T-helper 2 cell treated with Interferon-gamma antibody and Interleukin-4, amounts not matched to agents 5 μg/mL and 100 μg/mL, for 36 hours (primary cell): ENCODE measurements around the gene KIF6.

Source experiments
- DNase-seq: peaks from one replicate; pipeline ENCODE4 v3.0.0; 2021; ENCODE audit warnings: low spot score
- H3K27ac Mint-ChIP-seq: one replicate; pipeline ENCODE4 v1.8.0; 2021; ENCODE audit warnings: mild to moderate bottlenecking, mixed read lengths
- H3K27me3 Mint-ChIP-seq: one replicate; pipeline ENCODE4 v1.8.0; 2021; ENCODE audit warnings: low read depth, mixed read lengths
- H3K36me3 Mint-ChIP-seq: one replicate; pipeline ENCODE4 v1.8.0; 2021; ENCODE audit warnings: low read depth, mixed read lengths
- H3K4me1 Mint-ChIP-seq: one replicate; pipeline ENCODE4 v1.8.0; 2021; ENCODE audit warnings: low read depth, mixed read lengths
- H3K4me3 Mint-ChIP-seq: one replicate; pipeline ENCODE4 v1.8.0; 2022; ENCODE audit warnings: mild to moderate bottlenecking, moderate library complexity, mixed read lengths
- H3K9me3 Mint-ChIP-seq: one replicate; pipeline ENCODE4 v1.8.0; 2021; ENCODE audit warnings: mixed read lengths

Gene KIF6

DNA sequence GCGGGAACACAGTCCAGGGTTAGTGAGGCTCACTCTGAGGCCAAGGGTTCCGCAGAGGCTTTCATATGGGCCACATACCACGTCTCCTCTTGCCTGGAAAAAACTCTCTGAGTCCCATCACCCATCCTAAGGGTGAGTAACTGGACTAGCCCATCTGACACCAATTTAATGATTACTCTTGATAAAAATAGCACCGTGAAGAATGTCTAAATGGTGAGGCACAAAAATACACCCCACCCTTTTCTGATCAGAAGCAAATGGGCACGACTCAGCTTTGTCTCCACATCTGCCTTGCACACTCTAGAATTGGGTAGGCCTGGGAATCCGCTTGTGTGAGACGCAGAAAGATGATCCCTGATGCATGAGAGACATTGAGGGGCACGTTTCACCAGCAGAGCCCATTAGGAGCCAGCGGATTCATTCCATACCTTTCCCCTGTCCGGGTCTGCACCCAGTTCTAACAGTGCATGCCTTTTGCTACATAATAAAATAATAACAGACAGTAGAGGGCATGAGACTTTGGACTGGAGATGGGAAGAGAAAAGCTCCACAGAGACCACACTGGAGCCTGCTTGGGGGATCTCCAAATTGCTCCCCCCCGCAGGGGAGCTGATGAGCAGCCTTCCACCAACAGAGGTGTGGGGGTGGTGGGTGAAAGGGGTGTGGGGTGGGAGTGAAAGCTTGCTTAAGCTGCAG is 292.7 kb downstream of the KIF6 start:
- H3K4me1 Mint-ChIP-seq = no peaks in the 10 kb centered on the region
- H3K9me3 Mint-ChIP-seq = peaks cover 8% of the 10 kb centered on the region
- no peak for DNase-seq
- H3K27ac Mint-ChIP-seq = no peak overlapping the region
- no peaks in the 10 kb centered on the region for H3K36me3 Mint-ChIP-seq
- no peak overlapping the region for H3K4me3 Mint-ChIP-seq
- peaks cover 3% of the 10 kb centered on the region for H3K27me3 Mint-ChIP-seq

DNA sequence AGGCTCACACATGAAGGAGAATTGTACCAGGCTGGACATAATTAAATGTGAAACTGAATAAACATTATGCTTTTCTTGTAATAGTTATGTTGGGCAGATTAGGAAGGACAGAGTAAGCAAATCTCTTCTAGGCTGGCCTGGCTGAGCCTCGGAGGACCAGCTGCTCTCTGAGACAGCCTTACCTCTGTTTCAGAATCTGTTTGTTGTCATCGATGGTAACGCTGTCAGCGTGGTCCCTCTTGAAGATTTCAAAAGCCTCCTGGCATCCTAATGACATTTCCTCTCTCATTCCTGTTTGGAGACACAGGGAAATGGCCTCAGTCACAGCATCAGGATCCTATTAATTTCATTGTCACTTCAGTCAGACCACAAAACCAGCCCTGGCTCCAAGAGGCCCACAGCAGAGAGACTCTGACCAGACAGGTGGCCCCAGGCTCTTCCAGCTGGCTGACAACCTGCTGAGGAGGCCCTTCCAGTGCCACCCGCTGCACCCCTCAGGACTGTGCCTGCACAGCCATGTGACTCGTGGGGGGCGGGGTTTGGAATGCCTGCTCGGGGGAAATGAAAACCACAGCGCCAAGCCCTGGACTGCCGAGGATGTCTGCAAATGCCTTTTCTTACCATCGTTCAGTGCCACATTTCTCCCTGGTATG is 294.2 kb downstream of the KIF6 start:
- peaks cover 3% of the 10 kb centered on the region for H3K27me3 Mint-ChIP-seq
- H3K36me3 Mint-ChIP-seq = no peaks in the 10 kb centered on the region
- no peak overlapping the region for H3K27ac Mint-ChIP-seq
- no peak for DNase-seq
- no peaks in the 10 kb centered on the region for H3K4me1 Mint-ChIP-seq
- no peak overlapping the region for H3K4me3 Mint-ChIP-seq
- H3K9me3 Mint-ChIP-seq = no peaks in the 10 kb centered on the region

DNA sequence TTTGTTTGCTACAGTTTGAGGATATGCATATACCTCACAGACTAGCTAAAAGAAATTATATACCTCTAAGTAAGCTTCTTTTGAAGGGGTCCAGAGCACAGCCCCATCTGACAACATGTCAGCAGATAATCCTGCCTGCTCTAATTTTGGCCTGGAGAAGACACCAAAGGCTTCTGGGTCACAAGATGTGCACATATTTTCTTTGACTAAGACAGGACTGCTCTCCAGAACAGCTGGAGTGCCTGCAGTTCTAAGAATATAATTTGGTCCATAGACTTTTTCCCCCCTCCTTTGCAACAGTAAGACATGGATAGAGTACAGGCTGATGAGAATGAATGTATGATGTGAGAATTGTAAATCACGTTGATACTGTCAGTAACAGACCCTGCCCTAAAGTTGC is 294.8 kb downstream of the KIF6 start:
- no peak overlapping the region for H3K27ac Mint-ChIP-seq
- peaks cover 3% of the 10 kb centered on the region for H3K27me3 Mint-ChIP-seq
- no peaks in the 10 kb centered on the region for H3K4me1 Mint-ChIP-seq
- no peak overlapping the region for H3K4me3 Mint-ChIP-seq
- no peak for DNase-seq
- H3K9me3 Mint-ChIP-seq = no peaks in the 10 kb centered on the region
- H3K36me3 Mint-ChIP-seq = no peaks in the 10 kb centered on the region

DNA sequence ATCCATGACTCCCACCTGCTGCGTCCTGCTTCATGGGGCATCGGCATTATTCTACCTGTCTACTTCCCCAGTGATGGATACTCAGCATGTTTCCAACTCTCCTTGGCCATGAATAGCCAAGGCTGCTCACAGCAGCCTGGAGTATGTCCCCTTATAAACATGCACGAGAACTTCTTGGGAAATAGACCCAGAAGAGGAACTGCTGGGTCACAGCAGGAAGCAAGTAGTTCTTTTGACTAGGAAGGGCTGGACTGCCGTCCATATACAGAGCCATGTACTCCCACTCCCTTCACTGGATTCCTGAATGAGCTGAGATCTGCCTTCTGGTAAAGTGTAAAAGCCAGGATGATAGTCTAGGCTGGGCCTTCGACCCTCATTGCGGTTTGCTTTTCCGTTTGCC is 296.4 kb downstream of the KIF6 start:
- DNase-seq = no peak
- H3K4me3 Mint-ChIP-seq = no peak overlapping the region
- H3K36me3 Mint-ChIP-seq = no peaks in the 10 kb centered on the region
- no peaks in the 10 kb centered on the region for H3K9me3 Mint-ChIP-seq
- peaks cover 3% of the 10 kb centered on the region for H3K27me3 Mint-ChIP-seq
- H3K27ac Mint-ChIP-seq = no peak overlapping the region
- no peaks in the 10 kb centered on the region for H3K4me1 Mint-ChIP-seq

DNA sequence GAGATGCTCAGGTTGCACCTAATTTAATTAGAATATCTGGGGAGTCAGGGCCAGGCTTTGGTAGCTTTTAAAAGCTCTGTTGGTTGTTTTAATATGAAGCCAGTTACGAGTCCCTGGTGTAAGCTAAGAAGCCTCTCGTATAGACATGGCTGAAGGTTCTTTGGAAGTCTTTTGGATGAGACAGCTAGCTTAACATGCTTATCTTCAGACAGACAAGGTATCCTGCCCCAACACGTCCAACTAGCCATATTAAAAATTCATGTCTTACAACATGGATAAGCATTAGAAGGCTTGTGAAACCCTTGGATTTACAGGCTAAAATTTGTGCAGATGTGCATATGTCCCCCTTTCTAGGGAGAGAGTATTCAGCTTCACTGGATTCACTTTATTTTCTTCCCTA is 297.1 kb downstream of the KIF6 start:
- Mint-ChIP-seq H3K4me1 (no peaks in the 10 kb centered on the region), H3K27me3 (peaks cover 3% of the 10 kb centered on the region), H3K27ac (no peak overlapping the region), H3K36me3 (no peaks in the 10 kb centered on the region), H3K9me3 (no peaks in the 10 kb centered on the region), H3K4me3 (no peak overlapping the region)
- DNase-seq = no peak

DNA sequence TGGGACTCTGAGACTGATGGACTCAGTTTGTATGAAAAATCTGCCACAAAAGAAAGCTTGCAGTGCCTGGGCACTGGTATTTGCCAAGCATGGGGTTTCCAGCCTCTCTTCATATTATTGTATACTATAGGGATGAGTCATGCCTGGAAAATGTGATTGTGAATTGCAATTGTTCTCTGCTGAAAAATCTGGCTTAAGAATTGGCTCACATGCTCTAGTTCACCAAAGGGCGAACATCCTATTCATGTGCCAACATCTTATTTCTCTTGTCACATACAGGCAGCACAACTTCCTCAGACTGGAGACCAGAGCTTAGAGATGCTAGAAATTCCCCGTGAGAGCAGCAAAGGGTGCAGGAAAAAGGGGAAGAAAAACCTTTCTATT is 299.1 kb downstream of the KIF6 start:
- Mint-ChIP-seq H3K27me3 (peaks cover 3% of the 10 kb centered on the region), H3K4me3 (no peak overlapping the region), H3K36me3 (no peaks in the 10 kb centered on the region), H3K4me1 (no peaks in the 10 kb centered on the region), H3K9me3 (no peaks in the 10 kb centered on the region), H3K27ac (no peak overlapping the region)
- no peak for DNase-seq

DNA sequence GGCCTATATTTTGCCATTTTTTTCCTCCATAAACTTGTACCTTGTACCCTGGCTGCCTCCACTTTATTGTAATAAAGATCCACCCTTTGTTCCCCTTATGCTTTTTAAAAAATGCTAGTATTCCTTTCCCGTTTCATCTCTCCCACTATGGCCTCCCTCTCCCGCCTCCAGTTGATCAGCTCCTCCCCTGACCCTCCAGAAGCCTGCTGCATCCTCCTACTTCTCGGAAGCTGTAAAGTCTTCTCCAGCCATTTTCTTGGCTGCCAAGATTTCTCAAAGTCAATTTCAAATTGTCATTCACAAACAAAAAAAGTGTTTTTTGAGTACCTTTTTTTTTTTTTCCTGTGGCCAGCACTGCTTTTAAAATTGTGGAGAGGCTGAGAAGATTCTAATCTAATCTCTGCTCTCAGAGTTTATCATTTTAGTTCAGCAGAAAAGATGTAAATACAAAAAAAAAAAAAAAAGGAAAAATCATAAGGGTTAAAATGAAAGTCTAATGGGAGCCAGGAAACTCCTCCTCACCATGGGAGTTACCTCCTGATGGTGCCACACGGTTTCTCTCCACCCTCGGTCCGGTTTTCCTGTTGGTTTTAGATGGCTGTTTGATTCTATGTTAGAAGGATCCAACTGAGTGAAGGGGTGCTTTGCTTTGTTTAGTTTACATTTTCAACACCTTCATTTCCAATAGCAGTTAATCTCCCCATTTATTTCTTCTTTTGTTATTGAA is 299.7 kb downstream of the KIF6 start:
- no peak for DNase-seq
- Mint-ChIP-seq H3K36me3 (no peaks in the 10 kb centered on the region), H3K27me3 (peaks cover 3% of the 10 kb centered on the region), H3K4me3 (no peak overlapping the region), H3K4me1 (no peaks in the 10 kb centered on the region), H3K9me3 (no peaks in the 10 kb centered on the region), H3K27ac (no peak overlapping the region)

DNA sequence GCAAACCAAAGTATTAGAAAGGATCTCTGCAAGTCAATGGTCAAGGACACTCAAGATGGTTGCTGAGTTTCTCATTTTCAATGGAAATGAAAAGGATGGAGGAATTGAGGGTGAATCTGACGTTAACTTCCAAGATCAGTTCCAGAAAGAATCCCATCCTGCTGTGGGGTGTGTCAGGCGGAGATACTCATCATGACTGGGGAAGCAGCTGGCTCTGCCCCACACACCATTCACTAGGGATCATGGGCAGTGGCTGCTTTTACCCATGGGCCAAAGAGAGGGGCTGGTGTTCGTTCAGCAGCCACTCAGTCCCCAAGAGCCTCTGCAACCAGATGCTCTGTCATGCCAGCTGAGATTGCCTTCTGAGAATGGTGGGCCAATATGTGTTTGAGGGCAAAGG is 300.4 kb downstream of the KIF6 start:
- no peaks in the 10 kb centered on the region for H3K9me3 Mint-ChIP-seq
- H3K36me3 Mint-ChIP-seq = no peaks in the 10 kb centered on the region
- no peaks in the 10 kb centered on the region for H3K4me1 Mint-ChIP-seq
- no peak overlapping the region for H3K4me3 Mint-ChIP-seq
- no peak overlapping the region for H3K27ac Mint-ChIP-seq
- no peak for DNase-seq
- peaks cover under 1% of the 10 kb centered on the region for H3K27me3 Mint-ChIP-seq

DNA sequence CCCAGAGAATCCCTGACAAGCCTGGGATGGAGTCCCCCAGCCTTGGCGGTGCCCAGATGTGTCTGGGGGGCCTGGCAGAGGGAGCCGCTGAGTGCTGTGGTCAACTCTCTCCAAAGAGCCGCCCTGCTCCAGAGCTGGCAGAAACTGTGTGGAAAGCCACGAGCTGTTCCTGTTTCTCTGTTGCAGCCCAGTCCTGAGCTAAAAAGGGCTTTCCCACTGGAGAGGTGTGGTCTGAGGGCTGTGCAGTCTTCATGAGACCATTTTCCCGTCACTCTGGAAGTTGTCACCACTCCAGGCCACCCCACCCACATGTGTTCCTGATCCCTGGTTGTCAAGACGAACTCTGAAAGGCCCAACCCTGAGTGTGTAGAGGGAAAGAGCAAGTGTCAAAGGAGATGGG is 303.0 kb downstream of the KIF6 start:
- Mint-ChIP-seq H3K27ac (no peak overlapping the region), H3K9me3 (no peaks in the 10 kb centered on the region), H3K4me1 (no peaks in the 10 kb centered on the region), H3K27me3 (peaks cover 4% of the 10 kb centered on the region), H3K4me3 (no peak overlapping the region), H3K36me3 (no peaks in the 10 kb centered on the region)
- no peak for DNase-seq

DNA sequence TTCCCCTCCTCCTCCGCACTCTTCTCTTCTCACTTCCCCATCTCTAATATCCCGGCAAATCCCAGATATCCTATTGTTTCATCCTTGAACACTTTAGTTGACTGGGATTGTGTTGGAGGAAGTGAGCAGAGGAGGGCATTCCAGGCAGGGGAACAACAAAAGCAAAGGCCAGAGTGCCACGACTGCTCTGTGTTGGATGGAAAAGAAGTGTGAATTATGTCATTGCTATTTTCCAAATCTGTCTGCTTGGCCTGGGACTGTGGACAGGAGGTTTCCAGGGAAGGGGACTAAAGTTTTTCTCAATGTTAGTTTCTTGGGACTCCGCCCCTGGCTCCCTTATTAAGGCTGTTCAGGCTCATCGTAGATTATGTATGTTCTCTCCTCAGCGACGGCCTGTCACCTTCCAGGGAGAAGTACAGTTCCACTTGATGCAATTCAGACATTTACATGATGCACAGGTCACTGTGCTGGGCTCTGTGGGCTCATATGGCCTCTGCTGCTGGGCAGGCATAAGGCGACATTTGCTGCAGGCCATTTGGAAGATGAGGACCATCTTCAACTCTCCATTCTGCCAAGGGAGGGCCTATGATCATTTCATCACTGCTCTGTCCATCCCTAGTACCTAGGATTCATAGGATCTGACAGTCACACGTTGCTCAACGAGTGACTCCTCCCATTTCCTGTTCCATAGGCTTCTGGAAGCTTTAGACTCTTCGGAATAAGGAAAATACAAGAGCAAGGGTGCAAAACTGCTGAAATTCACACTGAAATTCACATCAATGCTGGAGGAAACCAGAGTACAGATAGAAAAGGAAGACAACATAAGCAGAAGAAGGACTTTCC is 303.6 kb downstream of the KIF6 start:
- no peaks in the 10 kb centered on the region for H3K36me3 Mint-ChIP-seq
- no peak overlapping the region for H3K4me3 Mint-ChIP-seq
- H3K9me3 Mint-ChIP-seq = no peaks in the 10 kb centered on the region
- peaks cover 6% of the 10 kb centered on the region for H3K27me3 Mint-ChIP-seq
- H3K27ac Mint-ChIP-seq = no peak overlapping the region
- DNase-seq = no peak
- no peaks in the 10 kb centered on the region for H3K4me1 Mint-ChIP-seq

DNA sequence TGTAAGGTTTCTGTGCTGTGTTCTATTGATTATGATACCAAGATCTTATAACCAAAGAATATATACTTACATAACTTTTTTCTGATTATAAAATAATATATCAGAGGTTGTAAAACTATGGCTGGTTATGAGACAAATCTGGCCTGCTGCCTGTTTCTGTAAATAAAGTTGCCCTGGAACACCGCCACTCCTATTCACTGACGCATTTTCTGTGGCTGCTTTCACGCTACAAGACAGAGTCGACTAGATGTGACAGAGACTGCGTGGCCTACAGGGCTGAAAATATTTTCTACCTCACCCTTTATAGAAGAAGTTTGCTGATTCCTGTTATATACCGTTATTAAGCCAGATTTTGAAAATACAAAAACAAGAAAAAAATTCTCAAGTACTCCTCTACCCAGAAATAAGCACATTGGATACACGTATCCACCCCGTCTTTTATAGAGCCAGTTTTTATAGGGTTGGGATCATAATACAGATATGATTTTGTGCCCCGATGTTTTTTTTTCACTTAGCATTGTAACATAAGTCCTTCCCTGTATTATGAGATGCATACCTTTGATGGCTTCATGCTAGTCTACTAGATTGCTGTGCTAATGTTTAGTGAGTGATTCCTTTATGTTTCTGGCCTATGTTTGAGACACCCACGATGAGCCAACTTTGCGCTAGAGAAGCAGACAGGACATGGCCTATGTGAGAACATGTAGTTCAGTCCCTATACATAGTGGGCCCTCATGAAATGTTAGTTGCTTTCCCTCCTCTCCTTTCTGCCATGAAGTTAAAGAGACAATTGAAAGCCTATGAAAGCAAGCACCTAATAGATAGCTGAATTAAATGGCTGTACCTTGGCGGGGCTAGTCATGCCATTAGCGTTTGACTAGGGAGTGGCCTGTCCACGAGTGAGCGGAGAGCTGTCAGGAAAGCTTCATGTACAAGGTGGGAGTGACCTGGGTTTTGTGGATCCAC is 304.6 kb downstream of the KIF6 start:
- no peak for DNase-seq
- H3K27ac Mint-ChIP-seq = no peak overlapping the region
- H3K4me3 Mint-ChIP-seq = no peak overlapping the region

DNA sequence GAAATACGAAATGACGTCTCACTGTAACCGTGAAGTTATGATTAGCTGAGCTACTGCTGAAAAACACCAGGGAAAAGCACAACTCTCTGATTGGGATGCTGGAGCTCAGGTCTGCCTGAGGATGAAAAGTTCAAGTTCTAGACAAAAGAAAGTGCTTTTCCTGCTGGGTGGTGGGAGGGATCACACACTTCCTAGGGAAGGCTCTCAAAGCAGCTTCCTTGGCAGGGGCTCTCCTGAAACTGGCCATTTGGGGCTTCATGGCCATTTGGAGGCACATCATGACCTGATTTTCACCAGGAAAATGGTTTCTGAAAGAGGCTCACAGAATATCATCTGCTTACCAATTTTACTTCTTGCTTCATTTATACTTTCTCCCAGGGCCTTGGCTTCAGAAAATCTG is 305.6 kb downstream of the KIF6 start:
- Mint-ChIP-seq H3K9me3 (no peaks in the 10 kb centered on the region), H3K36me3 (no peaks in the 10 kb centered on the region), H3K4me1 (no peaks in the 10 kb centered on the region), H3K27ac (no peak overlapping the region), H3K27me3 (peaks cover 6% of the 10 kb centered on the region), H3K4me3 (no peak overlapping the region)
- no peak for DNase-seq

More for the DNA sequence above, 304.6 kb downstream of the KIF6 start:
- no peaks in the 10 kb centered on the region for H3K9me3 Mint-ChIP-seq
- H3K36me3 Mint-ChIP-seq = no peaks in the 10 kb centered on the region
- H3K27me3 Mint-ChIP-seq = peaks cover 6% of the 10 kb centered on the region
- no peaks in the 10 kb centered on the region for H3K4me1 Mint-ChIP-seq

DNA sequence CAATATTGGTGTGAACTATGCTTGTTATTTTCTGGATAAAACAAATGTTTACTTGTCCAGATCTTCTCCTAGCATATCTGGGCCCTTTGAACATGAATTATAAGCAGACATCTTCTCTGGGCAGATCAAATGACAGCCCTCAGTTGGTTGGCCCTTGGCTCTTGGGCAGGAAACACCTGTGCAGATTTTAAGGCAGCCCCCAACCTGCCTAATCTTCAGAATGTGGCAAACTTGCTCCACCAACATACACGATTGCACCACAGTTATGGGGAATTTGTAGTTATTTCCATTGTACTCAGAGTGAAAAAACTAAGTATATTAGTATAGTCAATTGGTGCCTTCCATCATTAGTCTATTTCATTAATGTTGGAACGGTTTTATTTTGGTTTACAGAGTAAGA is 307.8 kb downstream of the KIF6 start:
- Mint-ChIP-seq H3K27ac (no peak overlapping the region), H3K27me3 (peaks cover 6% of the 10 kb centered on the region), H3K4me1 (no peaks in the 10 kb centered on the region), H3K4me3 (no peak overlapping the region), H3K9me3 (no peaks in the 10 kb centered on the region), H3K36me3 (no peaks in the 10 kb centered on the region)
- no peak for DNase-seq
